HG02759 (cell line): ENCODE measurements around the gene OR11L1.

Source experiments
- ATAC-seq: cut with Tn5 transposase; IDR thresholded peaks from one replicate; pipeline ENCODE4 v1.9.1; 2021; ENCODE audit warnings: mild to moderate bottlenecking, moderate library complexity; ENCODE audit not compliant: unreplicated experiment

The OR11L1 gene

GRCh38 chr1:247841796-247842195 is at the start of gene OR11L1:
Gene OR11L1 (minus strand): TSS chr1:247841896. CDS start chr1:247841896, 0 bp downstream.
- ATAC-seq, result no peak

GRCh38 chr1:247884797-247885413 is 43.2 kb upstream of the OR11L1 start:
- ATAC-seq, result no peak

GRCh38 chr1:247883346-247883745 is 41.6 kb upstream of the OR11L1 start:
- ATAC-seq, result no peak

- ATAC-seq, result no peak
Measured at GRCh38 chr1:247865416-247865815, 23.7 kb upstream of the OR11L1 start.

GRCh38 chr1:247864644-247865043 is 22.9 kb upstream of the OR11L1 start:
- no peak for ATAC-seq

- no peak for ATAC-seq
Measured at GRCh38 chr1:247862756-247863155, 21.1 kb upstream of the OR11L1 start.

GRCh38 chr1:247857985-247858619 is 16.4 kb upstream of the OR11L1 start:
- no peak for ATAC-seq

- ATAC-seq, result peak; percentile 72
Measured at GRCh38 chr1:247857069-247857984, 15.6 kb upstream of the OR11L1 start, which contains the start of gene TRIM58. Gene TRIM58 (plus strand): TSS chr1:247857187. CDS start chr1:247857247, 60 bp downstream.

GRCh38 chr1:247855911-247856310 is 14.2 kb upstream of the OR11L1 start:
- no peak for ATAC-seq

- no peak for ATAC-seq
Measured at GRCh38 chr1:247854899-247855545, 13.3 kb upstream of the OR11L1 start.

- ATAC-seq, result no peak
Measured at GRCh38 chr1:247849616-247850015, 7.9 kb upstream of the OR11L1 start.

GRCh38 chr1:247848346-247848745 is 6.7 kb upstream of the OR11L1 start:
- ATAC-seq, result no peak

- ATAC-seq, result no peak
Measured at GRCh38 chr1:247845693-247846017, 4.0 kb upstream of the OR11L1 start.

GRCh38 chr1:247845011-247845692 is 3.5 kb upstream of the OR11L1 start:
- ATAC-seq, result no peak

GRCh38 chr1:247843411-247843810 is 1.7 kb upstream of the OR11L1 start:
- ATAC-seq, result no peak

GRCh38 chr1:247840818-247841217 is 878 bp downstream of the OR11L1 start:
- ATAC-seq, result no peak

- no peak for ATAC-seq
Measured at GRCh38 chr1:247833601-247834000, 8.1 kb downstream of the OR11L1 start.

GRCh38 chr1:247829656-247830055 is 12.0 kb downstream of the OR11L1 start:
- no peak for ATAC-seq

- no peak for ATAC-seq
Measured at GRCh38 chr1:247825362-247825761, 16.3 kb downstream of the OR11L1 start.

GRCh38 chr1:247824023-247824422 is 17.7 kb downstream of the OR11L1 start, which contains the start of gene OR14A16:
Gene OR14A16 (minus strand): TSS chr1:247824119. CDS start chr1:247815729, 8,390 bp downstream.
- no peak for ATAC-seq

GRCh38 chr1:247822060-247822459 is 19.6 kb downstream of the OR11L1 start:
- no peak for ATAC-seq
